Fibroblast of pulmonary artery (primary cell): ENCODE results near the gene ZNF487.

Experiments used
- DNase-seq: peaks from one replicate; pipeline ENCODE4 v3.0.0-alpha.2; 2010; ENCODE audit warnings: low read depth
- H3K4me3 ChIP-seq: replicated peaks from 2 replicates; pipeline ENCODE4 v1.5.1; 2011; ENCODE audit warnings: low read depth, mild to moderate bottlenecking, control low read depth, low read length, moderate library complexity
- TF ChIP-seq, protein P1 (sequence below): IDR thresholded peaks from 2 replicates; pipeline ENCODE4 v1.5.1; 2011; ENCODE audit warnings: mild to moderate bottlenecking, control low read depth, low read length, inconsistent platforms; ENCODE audit errors: missing control alignments

Gene ZNF487

GRCh38 chr10:43399320-43400310 is 37.3 kb upstream of the ZNF487 start:
- DNase-seq: peak; percentile 56
- H3K4me3 ChIP-seq: no peak overlapping the region
- TF ChIP-seq, protein P1, sequence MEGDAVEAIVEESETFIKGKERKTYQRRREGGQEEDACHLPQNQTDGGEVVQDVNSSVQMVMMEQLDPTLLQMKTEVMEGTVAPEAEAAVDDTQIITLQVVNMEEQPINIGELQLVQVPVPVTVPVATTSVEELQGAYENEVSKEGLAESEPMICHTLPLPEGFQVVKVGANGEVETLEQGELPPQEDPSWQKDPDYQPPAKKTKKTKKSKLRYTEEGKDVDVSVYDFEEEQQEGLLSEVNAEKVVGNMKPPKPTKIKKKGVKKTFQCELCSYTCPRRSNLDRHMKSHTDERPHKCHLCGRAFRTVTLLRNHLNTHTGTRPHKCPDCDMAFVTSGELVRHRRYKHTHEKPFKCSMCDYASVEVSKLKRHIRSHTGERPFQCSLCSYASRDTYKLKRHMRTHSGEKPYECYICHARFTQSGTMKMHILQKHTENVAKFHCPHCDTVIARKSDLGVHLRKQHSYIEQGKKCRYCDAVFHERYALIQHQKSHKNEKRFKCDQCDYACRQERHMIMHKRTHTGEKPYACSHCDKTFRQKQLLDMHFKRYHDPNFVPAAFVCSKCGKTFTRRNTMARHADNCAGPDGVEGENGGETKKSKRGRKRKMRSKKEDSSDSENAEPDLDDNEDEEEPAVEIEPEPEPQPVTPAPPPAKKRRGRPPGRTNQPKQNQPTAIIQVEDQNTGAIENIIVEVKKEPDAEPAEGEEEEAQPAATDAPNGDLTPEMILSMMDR: no peak

- TF ChIP-seq, protein P1: no peak
- DNase-seq: no peak
- H3K4me3 ChIP-seq: no peak overlapping the region
These were observed 35.3 kb upstream of the ZNF487 start for GRCh38 chr10:43401627-43402026.

DNA sequence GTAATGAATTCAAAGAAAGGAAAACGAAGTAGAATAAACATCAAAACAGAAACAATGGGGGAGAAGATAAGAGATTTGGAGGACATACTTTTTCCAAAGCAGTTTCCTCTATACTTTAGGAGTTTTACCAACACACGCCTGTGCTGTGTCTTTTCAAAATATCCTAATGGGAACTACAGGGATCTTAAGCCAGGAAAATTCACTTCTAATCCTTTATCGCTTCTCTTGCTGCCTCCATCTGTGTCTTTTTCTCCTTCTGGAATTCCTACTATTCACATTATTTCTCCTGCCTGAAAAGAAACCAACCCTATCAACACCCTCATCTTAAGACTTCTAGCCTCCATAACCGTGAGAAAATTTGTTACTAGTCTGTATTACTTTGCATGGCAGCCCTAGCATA is 34.7 kb upstream of the ZNF487 start:
- no peak overlapping the region for H3K4me3 ChIP-seq
- TF ChIP-seq, protein P1: no peak
- no peak for DNase-seq

DNA sequence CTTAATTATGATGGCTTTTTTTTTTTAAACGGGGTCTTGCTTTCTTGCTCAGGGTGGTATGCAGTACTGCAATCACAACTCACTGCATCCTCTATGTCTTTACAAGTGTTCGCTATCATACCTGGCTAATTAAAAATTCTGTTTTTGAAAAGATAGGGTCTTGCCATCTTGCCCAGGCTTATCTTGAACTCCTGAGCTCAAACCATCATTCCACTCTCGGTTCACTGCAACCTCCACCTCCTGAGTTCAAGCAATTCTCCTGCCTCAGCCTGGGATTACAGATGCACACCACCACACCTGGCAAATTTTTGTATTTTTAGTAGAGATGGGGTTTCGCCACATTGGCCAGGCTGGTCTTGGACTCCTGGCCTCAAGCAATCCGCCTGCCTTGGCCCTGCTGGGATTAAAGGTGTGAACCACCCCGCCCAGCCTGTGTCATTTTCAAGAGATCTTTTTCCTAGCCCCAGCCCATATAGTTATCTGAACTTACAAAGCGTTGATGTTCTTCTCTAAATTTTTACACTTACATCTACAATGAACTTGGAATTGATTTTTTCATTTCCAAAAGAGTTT is 33.9 kb upstream of the ZNF487 start:
- TF ChIP-seq, protein P1: no peak
- no peak for DNase-seq
- no peak overlapping the region for H3K4me3 ChIP-seq

DNA sequence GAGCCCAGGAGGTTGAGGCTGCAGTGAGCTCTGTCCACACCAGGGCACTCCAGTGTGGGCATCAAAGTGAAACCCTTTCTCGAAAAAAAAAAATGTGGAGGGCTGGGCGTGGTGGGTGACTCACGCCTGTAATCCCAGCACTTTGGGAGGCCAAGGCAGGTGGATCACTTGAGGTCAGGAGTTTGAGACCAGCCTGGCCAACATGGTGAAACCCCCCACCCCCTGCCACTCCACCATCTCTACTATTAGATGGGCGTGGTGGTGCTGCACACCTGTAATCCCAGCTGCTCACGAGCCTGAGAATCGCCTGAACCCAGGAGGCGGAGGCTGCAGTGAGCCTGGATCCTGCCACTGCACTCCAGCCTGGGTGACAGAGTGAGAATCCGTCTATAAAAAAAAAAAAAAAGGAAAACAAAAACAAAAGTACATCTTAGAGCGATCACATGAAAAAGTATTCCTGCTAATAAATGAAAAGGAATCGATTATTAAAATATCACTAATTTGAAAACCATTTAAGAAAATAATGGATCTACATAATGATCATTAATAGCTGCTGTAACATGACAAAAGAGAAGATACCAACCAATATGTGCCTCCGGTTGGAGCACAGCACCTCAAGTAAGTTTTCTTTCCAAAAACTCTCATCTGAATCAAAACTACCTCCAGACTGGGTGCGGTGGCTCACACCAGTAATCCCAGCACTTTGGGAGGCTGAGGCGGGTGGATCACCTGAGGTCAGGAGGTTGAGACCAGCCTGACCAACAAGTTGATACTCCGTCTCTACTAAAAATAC is 32.8 kb upstream of the ZNF487 start:
- TF ChIP-seq, protein P1: no peak
- DNase-seq: no peak
- H3K4me3 ChIP-seq: no peak overlapping the region

GRCh38 chr10:43404704-43405084 is 32.2 kb upstream of the ZNF487 start:
- TF ChIP-seq, protein P1: no peak
- no peak for DNase-seq
- peak overlapping the region; percentile 1 for H3K4me3 ChIP-seq
